ENCODE data around the gene ARHGAP23.

ARHGAP23 gene

GRCh38 chr17:38441429-38442061 lies 13.3 kb downstream of the ARHGAP23 start:
- no peaks in the 10 kb centered on the region for H3K36me3 ChIP-seq (replicated peaks)
- no peaks in the 10 kb centered on the region for H3K9me3 ChIP-seq
- in situ Hi-C loops (cut with MboI; ENCODE audit: low sequenced_read_pairs): loop anchor here (5.0 kb wide), 1 partner anchor 46 kb away; no protein-coding TSS in a partner anchor
- H3K4me3 ChIP-seq: no peak overlapping the region
- H3K27me3 ChIP-seq (ENCODE audit: low read depth): peaks cover 28% of the 10 kb centered on the region
- no peak for DNase-seq (ENCODE audit: low spot score in 2 of 2)
- H3K4me1 ChIP-seq: peaks cover 7% of the 10 kb centered on the region

GRCh38 chr17:38442548-38442947 lies 14.3 kb downstream of the ARHGAP23 start:
- Histone ChIP-seq H3K9me3 (no peaks in the 10 kb centered on the region), H3K27me3 (ENCODE audit: low read depth) (peaks cover 26% of the 10 kb centered on the region), H3K36me3 (replicated peaks) (no peaks in the 10 kb centered on the region), H3K4me3 (no peak overlapping the region), H3K4me1 (peaks cover 7% of the 10 kb centered on the region)
- no peak for DNase-seq (ENCODE audit: low spot score in 2 of 2)
- in situ Hi-C loops (cut with MboI; ENCODE audit: low sequenced_read_pairs): loop anchor here (5.0 kb wide), 1 partner anchor 45 kb away; no protein-coding TSS in a partner anchor

GRCh38 chr17:38443356-38444031 lies 15.2 kb downstream of the ARHGAP23 start:
- no peaks in the 10 kb centered on the region for H3K36me3 ChIP-seq (replicated peaks)
- in situ Hi-C loops (cut with MboI; ENCODE audit: low sequenced_read_pairs): loop anchor here (5.0 kb wide), 1 partner anchor 44 kb away; no protein-coding TSS in a partner anchor
- no peaks in the 10 kb centered on the region for H3K9me3 ChIP-seq
- no peak for DNase-seq (ENCODE audit: low spot score in 2 of 2)
- H3K4me1 ChIP-seq: peaks cover 7% of the 10 kb centered on the region
- no peak overlapping the region for H3K4me3 ChIP-seq
- H3K27me3 ChIP-seq (ENCODE audit: low read depth): peaks cover 26% of the 10 kb centered on the region

- peak; percentile 51 to 79 for DNase-seq (ENCODE audit: low spot score in 2 of 2)
- no peaks in the 10 kb centered on the region for H3K36me3 ChIP-seq (replicated peaks)
- peaks cover 5% of the 10 kb centered on the region for H3K4me1 ChIP-seq
- in situ Hi-C loops (cut with MboI; ENCODE audit: low sequenced_read_pairs): loop anchor here (5.0 kb wide), 1 partner anchor 43 kb away; no protein-coding TSS in a partner anchor
- H3K4me3 ChIP-seq: no peak overlapping the region
- no peaks in the 10 kb centered on the region for H3K9me3 ChIP-seq
- H3K27me3 ChIP-seq (ENCODE audit: low read depth): peaks cover 26% of the 10 kb centered on the region
These were observed 15.9 kb downstream of the ARHGAP23 start for GRCh38 chr17:38444151-38444550.

- Histone ChIP-seq H3K27me3 (ENCODE audit: low read depth) (peaks cover 25% of the 10 kb centered on the region), H3K4me1 (no peaks in the 10 kb centered on the region), H3K36me3 (replicated peaks) (no peaks in the 10 kb centered on the region), H3K4me3 (no peak overlapping the region), H3K9me3 (no peaks in the 10 kb centered on the region)
- no peak for DNase-seq (ENCODE audit: low spot score in 2 of 2)
- in situ Hi-C loops (cut with MboI; ENCODE audit: low sequenced_read_pairs): no loop called here
These were observed 19.3 kb downstream of the ARHGAP23 start for GRCh38 chr17:38447502-38448085.

- no peaks in the 10 kb centered on the region for H3K9me3 ChIP-seq
- in situ Hi-C loops (cut with MboI; ENCODE audit: low sequenced_read_pairs): no loop called here
These were observed 20.0 kb downstream of the ARHGAP23 start for GRCh38 chr17:38448208-38448771.

GRCh38 chr17:38449364-38449763 lies 21.1 kb downstream of the ARHGAP23 start:
- in situ Hi-C loops (cut with MboI; ENCODE audit: low sequenced_read_pairs): no loop called here
- Histone ChIP-seq H3K9me3 (no peaks in the 10 kb centered on the region), H3K4me1 (no peaks in the 10 kb centered on the region), H3K36me3 (replicated peaks) (no peaks in the 10 kb centered on the region), H3K27me3 (ENCODE audit: low read depth) (peaks cover 29% of the 10 kb centered on the region), H3K4me3 (no peak overlapping the region)
- no peak for DNase-seq (ENCODE audit: low spot score in 2 of 2)

More at GRCh38 chr17:38448208-38448771, 20.0 kb downstream of the ARHGAP23 start:
- H3K36me3 ChIP-seq (replicated peaks): no peaks in the 10 kb centered on the region
- no peaks in the 10 kb centered on the region for H3K4me1 ChIP-seq
- H3K27me3 ChIP-seq (ENCODE audit: low read depth): peaks cover 25% of the 10 kb centered on the region
- H3K4me3 ChIP-seq: no peak overlapping the region
- no peak for DNase-seq (ENCODE audit: low spot score in 2 of 2)

GRCh38 chr17:38450557-38451029 lies 22.3 kb downstream of the ARHGAP23 start:
- Histone ChIP-seq H3K4me1 (no peaks in the 10 kb centered on the region), H3K4me3 (no peak overlapping the region), H3K36me3 (replicated peaks) (no peaks in the 10 kb centered on the region), H3K9me3 (no peaks in the 10 kb centered on the region), H3K27me3 (ENCODE audit: low read depth) (peaks cover 40% of the 10 kb centered on the region)
- in situ Hi-C loops (cut with MboI; ENCODE audit: low sequenced_read_pairs): no loop called here
- no peak for DNase-seq (ENCODE audit: low spot score in 2 of 2)

GRCh38 chr17:38451030-38451839 lies 23.0 kb downstream of the ARHGAP23 start:
- Histone ChIP-seq H3K9me3 (no peaks in the 10 kb centered on the region), H3K4me1 (no peaks in the 10 kb centered on the region), H3K4me3 (no peak overlapping the region), H3K36me3 (replicated peaks) (no peaks in the 10 kb centered on the region), H3K27me3 (ENCODE audit: low read depth) (peaks cover 46% of the 10 kb centered on the region)
- in situ Hi-C loops (cut with MboI; ENCODE audit: low sequenced_read_pairs): no loop called here
- DNase-seq (ENCODE audit: low spot score in 2 of 2): no peak

- H3K9me3 ChIP-seq: no peaks in the 10 kb centered on the region
- H3K27me3 ChIP-seq (ENCODE audit: low read depth): peaks cover 50% of the 10 kb centered on the region
- no peaks in the 10 kb centered on the region for H3K36me3 ChIP-seq (replicated peaks)
- in situ Hi-C loops (cut with MboI; ENCODE audit: low sequenced_read_pairs): no loop called here
- H3K4me1 ChIP-seq: no peaks in the 10 kb centered on the region
- no peak for DNase-seq (ENCODE audit: low spot score in 2 of 2)
- H3K4me3 ChIP-seq: no peak overlapping the region
These were observed 23.7 kb downstream of the ARHGAP23 start for GRCh38 chr17:38451840-38452529.

GRCh38 chr17:38452719-38453118 lies 24.5 kb downstream of the ARHGAP23 start:
- Histone ChIP-seq H3K9me3 (no peaks in the 10 kb centered on the region), H3K27me3 (ENCODE audit: low read depth) (peaks cover 57% of the 10 kb centered on the region), H3K4me3 (no peak overlapping the region), H3K4me1 (no peaks in the 10 kb centered on the region), H3K36me3 (replicated peaks) (no peaks in the 10 kb centered on the region)
- no peak for DNase-seq (ENCODE audit: low spot score in 2 of 2)
- in situ Hi-C loops (cut with MboI; ENCODE audit: low sequenced_read_pairs): no loop called here

GRCh38 chr17:38453951-38454421 lies 25.7 kb downstream of the ARHGAP23 start:
- in situ Hi-C loops (cut with MboI; ENCODE audit: low sequenced_read_pairs): no loop called here

More at GRCh38 chr17:38453951-38454421, 25.7 kb downstream of the ARHGAP23 start:
- H3K27me3 ChIP-seq (ENCODE audit: low read depth): peaks cover 57% of the 10 kb centered on the region
- no peaks in the 10 kb centered on the region for H3K36me3 ChIP-seq (replicated peaks)
- no peaks in the 10 kb centered on the region for H3K9me3 ChIP-seq
- H3K4me1 ChIP-seq: no peaks in the 10 kb centered on the region
- DNase-seq (ENCODE audit: low spot score in 2 of 2): no peak
- H3K4me3 ChIP-seq: no peak overlapping the region
